Measurements from ENCODE around the gene HUS1B. TPM values are rescaled to one million over a fixed set of nuclear protein-coding genes. Genes with fewer than 3 reads are reported as not detected.

Gene HUS1B
- total RNA-seq, 1 experiment from 2014 or later, result 0.72 TPM

DNA sequence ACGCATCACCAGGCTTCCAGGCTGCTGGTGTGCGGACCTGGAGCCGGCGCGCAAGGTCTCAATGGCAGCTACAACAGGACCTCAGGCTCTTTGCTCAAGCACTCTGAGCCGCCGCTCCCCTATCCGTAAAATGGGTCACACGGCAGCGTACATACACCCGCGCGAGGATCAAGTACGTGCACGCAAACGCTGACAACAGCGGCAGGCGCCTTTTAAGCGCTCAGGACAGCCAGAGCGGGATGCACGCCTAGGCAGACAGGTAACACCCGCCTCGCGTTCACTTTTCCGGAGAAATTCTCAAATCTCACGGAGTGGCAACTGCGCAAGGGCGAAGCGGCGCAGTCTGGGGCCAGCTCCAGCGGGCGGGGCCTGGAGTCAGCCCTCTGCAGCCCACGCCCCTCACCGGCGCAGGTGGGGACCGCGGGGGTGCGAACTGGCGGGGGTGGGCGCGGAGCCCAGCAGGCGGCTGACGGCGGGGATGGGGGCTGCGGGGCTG, 35.5 kb upstream of the HUS1B start:
- POLR2A ChIA-PET, result interaction anchor here (0.7 to 3.7 kb wide), 9 partner anchors 11 to 698 kb away, joined by 3 to 69 read pairs (median 4); no protein-coding TSS in a partner anchor
- intact Hi-C loops (cut with micrococcal nuclease), result loop anchor here (2.0 kb wide), 1 partner anchor 76 kb away; no protein-coding TSS in a partner anchor
- H3K27me3 Mint-ChIP-seq (ENCODE audit: insufficient read depth, unreplicated experiment), result no peaks in the 10 kb centered on the region
- H3K27ac Mint-ChIP-seq (ENCODE audit: low read depth, unreplicated experiment), result peak overlapping the region; percentile 82
- CTCF ChIA-PET, result no interaction called here
- peaks cover 16% of the 10 kb centered on the region for H3K4me1 Mint-ChIP-seq (ENCODE audit: insufficient read depth, unreplicated experiment)
- DNase-seq (ENCODE audit: unreplicated experiment), result peak; percentile 54
- BruUV-seq (replicated peaks), result no TSS peak
- no peaks in the 10 kb centered on the region for H3K36me3 Mint-ChIP-seq (ENCODE audit: insufficient read depth, unreplicated experiment)
- H3K9me3 Mint-ChIP-seq (ENCODE audit: unreplicated experiment), result no peaks in the 10 kb centered on the region
- H3K4me3 Mint-ChIP-seq (ENCODE audit: unreplicated experiment), result peak overlapping the region; percentile 93
- no peak for TF ChIP-seq CTCF (IDR thresholded peaks at IDR 0.05; ENCODE audit: unreplicated experiment)

DNA sequence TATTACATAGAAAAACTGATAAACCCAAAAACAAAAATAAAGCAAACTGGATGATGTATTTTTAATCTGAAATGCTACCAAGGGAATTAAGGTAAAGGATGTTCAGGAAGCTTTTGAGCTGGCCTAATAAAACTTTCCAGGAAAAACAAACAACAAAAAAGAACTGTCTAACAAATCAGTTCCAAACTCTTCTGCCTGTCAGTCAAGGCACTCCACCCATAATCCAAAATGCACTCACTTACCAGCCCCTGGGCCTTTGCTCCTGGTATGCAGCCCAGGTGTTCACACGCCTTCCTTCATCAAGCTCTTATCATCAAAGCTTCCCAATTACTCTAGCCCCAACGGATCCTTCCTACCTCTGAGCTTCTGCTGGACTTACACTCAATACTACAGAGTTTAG, 32.3 kb upstream of the HUS1B start:
- Mint-ChIP-seq H3K4me3 (ENCODE audit: unreplicated experiment) (no peak overlapping the region), H3K27ac (ENCODE audit: low read depth, unreplicated experiment) (no peak overlapping the region), H3K27me3 (ENCODE audit: insufficient read depth, unreplicated experiment) (no peaks in the 10 kb centered on the region), H3K9me3 (ENCODE audit: unreplicated experiment) (no peaks in the 10 kb centered on the region), H3K4me1 (ENCODE audit: insufficient read depth, unreplicated experiment) (peaks cover 26% of the 10 kb centered on the region), H3K36me3 (ENCODE audit: insufficient read depth, unreplicated experiment) (peaks cover 9% of the 10 kb centered on the region)
- CTCF ChIA-PET, result interaction anchor here (0.6 kb wide), 2 partner anchors 49 to 708 kb away, joined by 3 to 5 read pairs; no protein-coding TSS in a partner anchor
- POLR2A ChIA-PET, result interaction anchor here (0.5 to 2.0 kb wide), 2 partner anchors 9 to 27 kb away, joined by 3 to 8 read pairs; no protein-coding TSS in a partner anchor
- no peak for TF ChIP-seq CTCF (IDR thresholded peaks at IDR 0.05; ENCODE audit: unreplicated experiment)
- BruUV-seq (replicated peaks), result no TSS peak
- intact Hi-C loops (cut with micrococcal nuclease), result loop anchor here (5.0 kb wide), 1 partner anchor 97 kb away; no protein-coding TSS in a partner anchor
- DNase-seq (ENCODE audit: unreplicated experiment), result no peak

GRCh38 chr6:686497-686896, 29.6 kb upstream of the HUS1B start:
- H3K4me3 Mint-ChIP-seq (ENCODE audit: unreplicated experiment), result no peak overlapping the region
- ChIA-PET CTCF (interaction anchor here (0.8 to 1.8 kb wide), 4 partner anchors 9 to 69 kb away, joined by 3 to 5 read pairs (median 4); no protein-coding TSS in a partner anchor), POLR2A (no interaction called here)
- H3K4me1 Mint-ChIP-seq (ENCODE audit: insufficient read depth, unreplicated experiment), result peaks cover 30% of the 10 kb centered on the region
- H3K27me3 Mint-ChIP-seq (ENCODE audit: insufficient read depth, unreplicated experiment), result no peaks in the 10 kb centered on the region
- H3K9me3 Mint-ChIP-seq (ENCODE audit: unreplicated experiment), result no peaks in the 10 kb centered on the region
- intact Hi-C loops (cut with micrococcal nuclease), result loop anchor here (5.0 kb wide), 1 partner anchor 94 kb away; no protein-coding TSS in a partner anchor
- no peak for DNase-seq (ENCODE audit: unreplicated experiment)
- no peak for TF ChIP-seq CTCF (IDR thresholded peaks at IDR 0.05; ENCODE audit: unreplicated experiment)
- no peak overlapping the region for H3K27ac Mint-ChIP-seq (ENCODE audit: low read depth, unreplicated experiment)
- no TSS peak for BruUV-seq (replicated peaks)
- peaks cover 9% of the 10 kb centered on the region for H3K36me3 Mint-ChIP-seq (ENCODE audit: insufficient read depth, unreplicated experiment)

- no peak for TF ChIP-seq CTCF (IDR thresholded peaks at IDR 0.05; ENCODE audit: unreplicated experiment)
- no peaks in the 10 kb centered on the region for H3K27me3 Mint-ChIP-seq (ENCODE audit: insufficient read depth, unreplicated experiment)
- H3K36me3 Mint-ChIP-seq (ENCODE audit: insufficient read depth, unreplicated experiment), result peaks cover 9% of the 10 kb centered on the region
- ChIA-PET POLR2A (interaction anchor here (0.7 to 6.3 kb wide), 5 partner anchors 8 to 102 kb away, joined by 3 to 69 read pairs (median 4); partner anchors contain the start of gene EXOC2), CTCF (interaction anchor here (0.8 kb wide), 1 partner anchor 92 kb away, joined by 3 read pairs; no protein-coding TSS in a partner anchor)
- peak; percentile 41 for DNase-seq (ENCODE audit: unreplicated experiment)
- no TSS peak for BruUV-seq (replicated peaks)
- no peak overlapping the region for H3K4me3 Mint-ChIP-seq (ENCODE audit: unreplicated experiment)
- peak overlapping the region; percentile 83 for H3K27ac Mint-ChIP-seq (ENCODE audit: low read depth, unreplicated experiment)
- intact Hi-C loops (cut with micrococcal nuclease), result loop anchor here (5.0 kb wide), 1 partner anchor 93 kb away; no protein-coding TSS in a partner anchor
- peaks cover 38% of the 10 kb centered on the region for H3K4me1 Mint-ChIP-seq (ENCODE audit: insufficient read depth, unreplicated experiment)
- no peaks in the 10 kb centered on the region for H3K9me3 Mint-ChIP-seq (ENCODE audit: unreplicated experiment)
Observed at GRCh38 chr6:684831-685636, 28.1 kb upstream of the HUS1B start.
